GM21381 (cell line): ENCODE data around the gene DPH7.
"Not testable (repeated sequence)": the region's sequence is repeated elsewhere in the genome, so short reads cannot be mapped to it uniquely, and the experiment has no call there.

Experiments
- ATAC-seq: cut with Tn5 transposase; IDR thresholded peaks from one replicate; pipeline ENCODE4 v1.9.1; 2021; ENCODE audit warnings: mild to moderate bottlenecking, moderate library complexity; ENCODE audit not compliant: unreplicated experiment

Gene DPH7

DNA sequence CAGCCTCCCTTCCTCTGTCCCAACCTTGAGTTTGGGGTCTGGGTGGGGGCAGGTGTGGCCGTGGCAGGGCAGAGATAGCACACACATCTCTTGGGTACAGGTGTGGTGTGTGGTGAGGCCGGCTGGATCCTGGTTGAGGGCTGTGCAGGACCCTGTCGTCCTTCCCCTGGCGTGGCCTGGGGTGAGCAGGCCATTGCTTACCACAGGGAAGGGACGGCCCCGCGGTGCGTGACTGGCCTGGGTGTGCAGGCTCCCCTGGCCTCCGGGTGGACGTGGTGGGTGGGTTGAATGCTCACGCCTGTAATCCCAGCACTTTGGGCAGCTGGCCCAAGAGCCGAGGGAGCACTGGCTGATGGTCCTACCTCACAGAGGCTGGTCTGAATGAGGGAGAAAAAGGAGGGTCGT is 28.0 kb upstream of the DPH7 start:
- no peak for ATAC-seq

DNA sequence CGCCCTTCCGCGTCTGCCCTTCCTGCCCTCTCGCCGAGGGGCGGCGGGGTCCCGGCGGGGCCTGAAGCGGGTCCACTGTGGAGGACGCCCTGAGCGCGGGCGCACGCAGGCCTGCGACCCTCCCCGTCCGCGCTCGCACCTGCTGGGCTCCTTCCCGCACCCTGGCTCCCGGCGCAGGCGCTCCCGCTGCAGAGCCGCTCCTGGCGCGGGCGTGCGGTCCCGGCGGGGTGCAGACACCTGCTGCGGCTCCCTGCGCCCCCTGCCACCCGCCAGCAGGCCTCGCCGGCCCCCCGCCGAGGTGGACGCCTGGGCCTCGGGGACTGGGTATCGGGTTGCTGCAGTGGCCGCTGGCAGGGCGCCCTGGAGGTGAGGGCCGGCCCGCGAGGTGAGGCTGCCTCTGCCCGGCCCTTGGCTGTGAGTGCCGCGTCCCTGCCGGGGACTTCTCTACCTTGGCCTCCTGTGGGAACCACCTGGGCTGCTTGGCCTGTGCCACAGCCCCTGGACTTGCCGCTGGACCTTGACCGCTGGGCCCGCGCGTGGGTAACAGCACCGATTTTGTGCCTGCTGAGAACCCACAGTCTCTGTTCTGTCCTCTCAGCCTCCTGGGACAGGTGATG is 27.4 kb upstream of the DPH7 start:
- ATAC-seq: peak; percentile 9

DNA sequence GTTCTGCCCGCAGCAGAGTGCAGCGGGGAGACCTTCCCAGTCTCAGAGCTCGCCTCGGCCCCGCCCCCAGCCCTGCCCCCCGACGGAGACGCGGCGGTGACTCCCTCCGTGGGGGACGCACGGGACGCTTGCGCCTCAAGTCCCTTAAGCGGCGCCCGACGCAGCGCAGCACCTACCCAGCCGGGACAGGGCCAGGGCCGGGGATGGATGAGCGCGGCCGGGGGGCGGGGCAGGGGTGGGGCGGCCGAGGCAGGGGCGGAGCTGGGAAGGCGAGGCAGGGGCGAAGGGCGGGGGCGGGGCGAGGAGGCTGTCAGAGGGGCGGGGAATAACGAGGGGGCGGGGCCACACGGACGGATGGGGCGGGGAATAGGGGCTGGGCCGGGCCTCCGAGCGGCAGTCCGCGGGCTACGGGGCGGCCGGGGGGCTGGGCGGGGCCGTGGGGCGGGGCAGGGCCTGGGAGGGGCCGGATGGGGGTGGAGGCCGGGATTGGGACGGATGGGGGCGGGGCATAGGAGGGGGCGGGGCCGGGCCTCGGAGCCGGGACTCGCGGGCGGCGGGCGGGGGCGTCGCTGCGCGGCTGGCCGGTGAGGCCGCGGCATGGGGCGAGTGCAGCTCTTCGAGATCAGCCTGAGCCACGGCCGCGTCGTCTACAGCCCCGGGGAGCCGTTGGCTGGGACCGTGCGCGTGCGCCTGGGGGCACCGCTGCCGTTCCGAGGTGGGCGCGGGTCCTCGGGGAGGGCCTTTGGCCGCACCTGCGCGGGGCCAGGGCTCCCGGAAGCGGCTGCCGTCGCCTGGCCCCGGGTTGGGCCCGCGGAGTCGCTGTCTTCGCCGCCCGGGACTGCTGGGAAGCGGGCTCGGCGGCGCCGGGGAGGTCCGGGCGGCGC is 26.6 kb upstream of the DPH7 start, which contains the start of gene ARRDC1:
Gene ARRDC1 (plus strand): TSS at position 566 of the 884 bp plus-strand sequence. CDS start 32 bp downstream, at position 598.
- ATAC-seq: peak; percentile 80

DNA sequence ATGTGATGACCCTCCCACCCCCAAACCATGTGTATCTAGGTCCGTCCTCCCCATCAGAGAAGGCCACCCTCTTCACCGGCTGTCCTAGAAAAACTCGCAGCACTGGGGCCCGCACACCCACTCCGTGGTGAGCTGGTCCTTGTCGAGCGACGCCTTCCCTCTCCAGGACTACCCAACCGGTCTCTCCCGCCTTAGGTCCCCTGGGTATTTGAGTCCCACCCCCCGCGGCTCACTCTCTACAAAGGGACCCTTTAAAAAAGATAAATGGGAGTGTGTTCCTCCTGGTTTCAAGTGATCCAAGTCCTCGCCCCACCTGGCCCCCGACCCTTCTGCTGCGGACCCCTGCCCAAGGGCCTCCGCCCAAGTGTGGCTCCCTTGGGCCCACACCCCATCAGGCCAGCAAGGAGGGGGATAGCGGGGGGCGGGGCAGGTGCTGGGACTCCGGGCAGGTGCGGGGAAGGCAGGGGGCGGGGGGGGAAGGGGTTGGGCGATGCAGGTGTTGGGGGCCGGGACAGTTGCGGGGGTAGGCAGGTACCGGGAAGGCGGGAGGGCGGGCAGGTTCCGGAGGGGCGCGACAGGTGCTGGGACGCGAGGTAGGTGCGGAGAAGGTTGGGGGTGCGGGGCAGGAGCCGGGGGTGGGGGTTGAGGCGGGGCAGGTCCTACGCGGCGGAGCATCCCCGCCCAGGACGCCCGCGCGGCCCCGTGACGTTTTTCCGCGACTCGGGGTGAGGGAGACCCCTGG is 25.8 kb upstream of the DPH7 start:
- ATAC-seq: no peak

DNA sequence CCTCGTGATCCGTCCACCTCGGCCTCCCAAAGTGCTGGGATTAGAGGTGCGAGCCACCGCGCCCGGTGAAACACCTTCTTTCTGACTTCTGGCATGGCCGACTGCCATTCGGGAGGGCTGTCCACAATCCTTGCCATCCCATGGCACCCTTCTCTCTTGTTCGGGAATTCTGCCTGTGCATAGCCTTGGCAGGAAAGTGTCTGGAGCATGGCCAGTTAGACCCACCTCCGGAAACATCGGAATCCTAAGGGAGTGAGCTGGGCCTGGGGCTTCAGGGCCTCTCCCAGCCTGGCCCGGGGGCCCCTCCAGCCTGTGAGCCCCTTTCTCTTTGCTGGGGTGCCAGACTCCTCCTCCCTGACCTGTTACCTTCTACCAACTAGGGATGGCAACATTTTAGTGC is 25.2 kb upstream of the DPH7 start:
- no peak for ATAC-seq

DNA sequence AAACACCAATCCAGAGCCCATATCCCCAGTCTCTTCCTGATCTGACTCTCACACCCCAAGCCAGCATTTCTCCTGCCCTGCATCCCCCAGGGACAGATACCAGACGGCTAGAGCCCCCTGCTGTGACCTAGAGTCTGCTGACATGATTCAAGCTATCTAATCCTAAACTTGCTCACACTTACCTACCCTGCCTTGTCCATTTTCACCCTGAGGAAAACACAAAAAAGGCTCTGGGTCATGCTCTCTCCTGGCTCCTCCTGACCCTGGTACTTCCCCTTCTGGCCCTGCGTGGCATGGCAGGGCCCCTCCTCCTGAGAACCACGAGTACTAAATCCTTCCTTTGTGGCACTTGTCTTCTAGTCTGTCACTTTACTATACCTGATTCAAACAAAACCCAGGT is 23.9 kb upstream of the DPH7 start:
- ATAC-seq: no peak

DNA sequence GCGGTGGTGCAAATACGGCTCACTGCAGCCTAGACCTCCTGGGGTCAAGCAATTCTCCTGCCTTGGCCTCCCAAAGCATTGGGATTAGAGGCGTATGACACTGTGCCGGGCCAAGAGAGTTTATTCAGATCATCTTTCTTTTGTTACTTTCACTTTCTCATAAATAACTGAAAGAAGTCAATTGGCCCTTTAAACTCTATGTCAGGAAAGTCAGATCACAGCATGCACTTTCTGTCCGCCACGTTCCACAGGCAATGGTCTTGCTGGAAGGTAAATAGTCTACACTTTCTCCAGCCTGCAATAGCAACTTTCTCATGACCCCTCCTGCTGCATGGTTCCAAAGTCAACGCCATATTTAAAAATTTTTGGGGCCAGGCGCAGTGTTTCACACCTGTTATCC is 20.2 kb upstream of the DPH7 start:
- no peak for ATAC-seq

DNA sequence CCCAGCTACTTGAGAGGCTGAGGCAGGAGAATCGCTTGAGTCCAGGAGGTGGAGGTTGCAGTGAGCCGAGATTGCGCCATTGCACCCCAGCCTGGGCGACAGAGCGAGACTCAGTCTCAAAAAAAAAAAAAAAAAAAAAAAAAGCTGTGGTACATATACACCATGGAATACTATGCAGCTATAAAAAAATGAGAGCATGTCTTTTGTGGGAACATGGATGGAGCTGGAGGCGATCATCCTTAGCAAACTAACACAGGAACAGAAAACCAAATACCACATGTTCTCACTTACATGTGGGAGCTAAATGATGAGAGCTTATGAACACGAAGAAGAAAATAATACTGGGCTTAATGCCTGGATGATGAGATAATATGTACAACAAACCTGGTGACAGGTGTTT is 17.9 kb upstream of the DPH7 start:
- not testable (repeated sequence) for ATAC-seq

DNA sequence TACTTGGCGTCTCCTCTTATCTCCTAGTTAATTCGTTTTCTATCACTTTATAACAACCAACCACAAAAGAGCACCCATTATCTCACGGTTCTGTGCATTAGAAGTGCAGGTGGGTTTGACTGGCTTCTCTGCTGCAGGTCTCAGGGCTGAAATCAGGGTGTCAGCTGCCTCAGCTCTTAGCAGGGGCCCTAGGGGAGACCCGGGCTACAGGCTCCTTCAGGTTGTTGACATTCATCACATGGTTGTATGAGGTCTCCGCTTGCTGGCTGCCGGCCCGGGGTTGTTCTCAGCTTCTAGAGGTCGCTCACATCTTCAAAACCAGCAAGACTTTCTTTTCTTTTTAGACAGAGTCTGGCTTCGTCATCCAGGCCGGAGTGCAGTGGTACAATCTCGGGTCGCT is 14.5 kb upstream of the DPH7 start:
- no peak for ATAC-seq

DNA sequence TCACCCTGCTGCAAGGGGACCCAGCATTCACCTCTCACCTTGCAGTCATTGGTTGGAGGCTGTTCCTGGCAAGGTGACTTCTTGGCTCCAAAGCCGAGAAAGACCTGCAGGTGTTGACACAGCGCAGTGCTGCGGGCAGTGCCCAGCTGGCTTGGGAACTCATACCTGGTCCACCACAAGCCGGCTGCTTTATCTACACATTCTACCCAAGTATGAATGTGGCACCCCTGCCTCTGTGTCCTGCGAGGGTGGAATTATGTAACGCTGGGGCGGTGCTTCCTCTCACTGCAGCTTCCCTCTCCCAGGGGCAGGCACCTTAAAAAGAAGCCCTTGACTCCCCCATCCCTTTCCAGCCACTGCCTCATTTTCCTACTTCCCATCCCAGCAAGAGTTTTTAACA is 14.0 kb upstream of the DPH7 start:
- ATAC-seq: no peak

DNA sequence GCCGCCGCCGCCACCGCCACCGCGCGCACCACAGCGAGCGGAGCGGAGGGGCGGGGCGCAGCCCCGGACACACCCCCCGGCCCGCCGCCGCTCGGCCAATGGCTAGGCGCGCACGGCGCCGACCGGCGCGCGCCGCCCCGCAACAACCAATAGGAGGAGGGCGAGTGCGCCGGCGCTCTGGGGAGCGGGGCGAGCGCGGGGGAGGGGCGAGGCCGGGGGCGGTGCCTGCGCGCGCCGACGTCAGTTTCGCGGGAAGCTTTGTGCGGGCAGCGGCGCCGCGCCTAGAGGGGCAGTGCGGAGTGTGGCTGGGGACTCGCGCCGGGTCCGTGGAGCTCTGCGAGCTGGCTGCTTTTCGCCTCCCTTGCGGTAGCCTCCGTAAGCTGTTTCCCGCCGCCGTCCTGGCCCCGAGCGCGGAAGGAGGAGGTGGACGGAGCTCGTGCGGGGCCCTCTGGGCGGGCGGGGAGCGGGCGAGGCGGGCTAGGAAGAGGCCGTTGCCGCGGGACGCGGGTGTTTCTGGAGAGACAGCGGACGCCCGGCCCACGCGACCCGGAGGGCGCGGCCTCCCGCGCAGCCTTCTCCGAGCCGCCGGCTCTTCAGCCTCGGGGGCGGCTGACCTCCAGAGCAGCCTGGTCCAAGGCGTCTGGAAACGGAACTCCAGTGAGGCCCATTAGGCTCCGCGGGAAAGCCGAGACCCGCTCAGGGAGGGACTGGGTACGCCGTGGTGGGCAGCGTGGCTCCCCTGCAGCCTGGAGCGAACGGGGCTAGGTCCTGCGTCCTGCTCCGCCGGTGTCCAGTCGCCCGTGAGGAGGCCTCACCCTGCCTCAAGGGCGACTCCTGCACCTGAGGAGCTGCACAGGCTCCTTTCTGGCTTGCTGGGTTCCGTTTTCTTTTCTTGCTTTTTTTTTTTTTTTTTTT is 12.0 kb upstream of the DPH7 start, which contains the start of gene ZMYND19:
Gene ZMYND19 (minus strand): TSS at position 44 of the 915 bp plus-strand sequence. CDS start 249 bp downstream, outside the sequence.
- ATAC-seq: peak; percentile 83

DNA sequence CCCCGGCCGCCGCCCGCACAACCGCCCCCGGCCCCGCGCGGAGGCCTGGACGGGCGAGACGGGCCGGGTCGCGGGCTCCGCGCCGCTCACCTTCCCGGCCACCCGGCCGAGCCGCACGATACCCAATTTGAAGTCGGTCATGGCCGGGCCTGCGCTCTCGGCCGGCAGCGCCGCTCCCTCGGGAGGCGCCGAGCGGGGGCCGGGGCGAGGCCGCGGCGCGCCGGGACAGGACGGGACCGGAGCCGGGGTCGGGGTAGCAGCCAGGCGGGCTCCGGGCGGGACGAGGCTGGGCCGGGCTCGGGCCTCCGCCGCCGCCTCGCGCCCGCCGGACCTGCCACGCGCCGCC is 11.4 kb upstream of the DPH7 start:
- ATAC-seq: no peak

DNA sequence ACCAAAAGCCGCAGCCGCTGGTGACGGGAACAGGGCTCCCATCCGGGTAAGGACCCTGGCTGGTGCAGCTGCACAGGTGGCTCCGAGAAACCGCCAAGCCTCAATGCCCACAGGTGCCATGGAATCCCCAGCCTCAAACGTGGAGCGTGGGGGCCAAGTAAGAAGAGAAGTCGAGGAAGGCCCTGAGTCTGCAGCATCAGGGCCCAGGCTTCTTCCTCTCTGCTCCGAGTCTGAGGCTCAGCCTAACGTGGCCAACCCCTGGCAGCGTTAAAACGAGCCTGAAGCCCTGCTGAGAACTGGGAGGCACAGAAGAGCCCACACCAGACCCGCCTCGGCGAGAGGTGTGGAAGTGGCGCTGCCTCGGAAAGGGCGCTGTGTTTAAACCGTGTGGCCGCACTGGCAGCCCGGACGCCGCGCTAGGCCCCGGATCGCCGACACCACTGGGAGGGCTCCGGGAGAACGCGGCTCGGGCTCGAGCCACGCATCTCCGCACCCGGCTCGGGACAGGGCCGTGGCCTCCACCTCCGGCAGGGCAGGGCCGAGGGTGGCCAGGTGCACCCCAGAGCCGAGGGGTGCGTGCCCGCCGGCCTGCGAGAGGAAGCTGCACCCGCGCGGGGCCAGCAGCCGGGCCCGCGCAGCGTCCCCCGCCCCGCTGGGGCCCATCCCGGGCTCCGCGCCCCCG is 10.9 kb upstream of the DPH7 start:
- ATAC-seq: peak; percentile 27

DNA sequence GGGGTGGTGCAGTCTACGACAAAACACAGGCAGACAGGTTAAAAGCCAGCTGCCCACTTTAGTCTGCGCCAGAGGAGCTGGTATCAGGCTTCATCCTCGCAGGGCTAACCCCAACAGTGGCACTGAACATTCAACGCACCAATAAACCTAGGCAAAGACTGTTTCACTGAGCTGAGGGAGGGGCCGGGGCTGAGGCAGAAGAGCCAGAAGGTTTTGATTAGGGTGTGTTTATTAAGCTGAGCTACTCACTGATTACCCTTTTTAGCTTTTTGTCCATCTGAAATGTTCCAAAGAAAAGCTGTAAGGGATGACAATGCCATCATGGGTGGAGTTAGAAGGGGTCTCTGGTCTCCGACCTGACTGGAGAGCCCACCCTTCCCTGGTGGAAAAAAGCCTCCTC is 10.2 kb upstream of the DPH7 start:
- no peak for ATAC-seq

DNA sequence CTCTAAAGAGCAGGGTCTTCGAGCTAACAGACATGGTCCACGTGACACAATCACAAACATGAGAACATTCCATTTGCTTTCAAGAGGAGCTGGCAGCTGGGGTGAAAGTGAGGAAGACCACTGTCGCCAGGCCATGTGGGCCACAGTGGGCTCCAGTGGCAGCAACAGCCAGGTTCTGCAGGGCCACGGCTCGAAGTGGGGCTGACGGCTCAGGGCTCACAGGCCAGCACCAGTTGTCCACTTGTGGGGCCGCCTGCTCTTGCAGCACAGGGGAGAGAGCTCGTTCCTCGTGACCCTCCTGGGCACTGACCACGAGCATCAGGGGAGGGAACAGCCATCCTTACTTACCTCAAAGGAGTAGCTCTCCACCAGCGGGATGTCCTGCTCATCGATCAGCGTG is 9.6 kb upstream of the DPH7 start:
- ATAC-seq: no peak

DNA sequence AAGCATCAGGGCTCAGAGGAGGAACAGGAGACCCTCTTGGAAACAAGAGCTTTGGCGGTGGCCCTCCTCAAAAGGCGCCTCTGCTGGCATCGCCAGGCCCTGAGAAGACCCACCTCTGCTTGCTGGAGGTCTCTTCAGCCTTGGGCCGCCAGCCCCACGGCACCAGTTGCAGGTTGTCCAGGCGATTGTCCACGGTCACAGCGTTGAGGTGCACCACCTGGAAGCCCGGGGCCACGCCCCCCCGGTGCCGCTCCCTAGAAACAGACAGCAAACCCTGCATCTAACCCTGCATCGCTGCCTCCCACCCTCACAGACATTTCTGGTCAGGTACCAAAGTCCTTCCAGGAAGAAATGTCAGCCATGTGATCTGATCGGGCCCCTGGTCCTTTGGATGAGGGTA is 8.1 kb upstream of the DPH7 start:
- ATAC-seq: no peak

DNA sequence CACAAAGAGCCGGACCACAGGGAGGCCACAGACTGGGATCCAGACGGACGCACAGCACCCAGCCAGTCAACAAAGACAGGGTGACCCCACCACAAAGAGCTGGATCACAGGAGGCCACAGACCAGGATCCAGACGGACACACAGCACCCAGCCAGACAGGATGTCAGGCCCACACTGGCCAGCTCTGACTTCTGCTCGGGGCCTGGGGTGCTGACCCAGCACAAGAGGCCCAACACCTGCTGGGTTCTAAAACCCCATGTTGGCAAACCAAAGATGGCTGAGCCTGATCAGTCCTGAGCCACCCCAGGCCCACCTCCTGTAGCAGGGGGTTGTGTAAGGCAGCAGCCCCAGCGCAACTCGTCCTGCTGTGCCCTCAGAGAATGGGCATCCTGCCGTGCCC is 5.2 kb upstream of the DPH7 start:
- no peak for ATAC-seq

DNA sequence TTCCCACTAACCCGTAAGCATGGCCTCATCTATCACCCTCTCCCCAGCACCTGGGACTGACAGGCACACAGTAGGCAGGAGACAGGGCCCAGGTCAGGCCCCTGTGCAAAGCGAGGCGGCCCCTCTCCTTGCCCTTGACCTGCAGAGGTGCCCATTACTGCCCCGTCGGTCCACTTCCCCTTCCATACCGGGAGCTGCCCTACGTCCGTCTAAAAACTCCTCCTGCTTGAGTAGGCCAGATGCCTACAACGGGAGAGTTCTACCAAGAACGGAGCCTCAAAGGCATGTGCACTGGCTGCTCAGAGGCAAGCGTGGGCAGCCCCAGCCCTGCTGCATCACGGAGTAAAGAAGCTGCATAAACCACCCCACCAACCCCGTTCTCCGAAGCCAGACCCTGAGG is 4.6 kb upstream of the DPH7 start:
- ATAC-seq: no peak

DNA sequence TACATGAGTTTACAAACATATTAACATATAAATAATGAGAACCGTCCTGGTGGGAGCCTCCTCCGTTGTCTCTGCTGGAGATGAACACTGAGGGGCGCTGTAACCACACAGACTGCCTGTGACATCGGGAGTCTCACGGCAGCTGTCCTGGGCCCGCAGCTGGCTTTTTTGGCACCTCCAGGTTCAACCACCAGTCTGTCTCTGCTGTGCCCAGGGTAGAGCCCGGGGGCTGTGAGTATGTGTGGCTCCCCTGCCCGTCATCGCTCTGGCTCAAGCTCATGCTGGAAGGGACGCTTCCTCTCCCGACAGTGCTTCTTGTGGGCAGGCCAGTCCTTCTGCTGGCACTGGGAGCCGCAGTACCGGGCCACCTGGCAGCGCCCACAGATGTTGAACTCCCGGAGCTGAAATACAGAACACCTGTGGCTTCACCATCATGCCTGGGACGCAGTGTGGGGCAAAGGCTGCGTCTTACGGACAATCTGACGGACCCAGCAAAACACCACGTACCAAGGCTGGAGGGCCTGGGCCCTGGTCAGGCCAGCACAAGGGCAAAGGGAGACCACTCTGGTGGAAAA is 3.6 kb upstream of the DPH7 start:
- ATAC-seq: no peak
